CD4-positive, alpha-beta T cell treated with Interleukin-2 at 100 ng/mL for 4 hours (primary cell): ENCODE measurements around the gene WDR83.
A peak's percentile ranks its signal among the peaks of the same experiment; 100 is the strongest.
"Not testable (repeated sequence)": the region's sequence is repeated elsewhere in the genome, so short reads cannot be mapped to it uniquely, and the experiment has no call there.

Source experiments
- DNase-seq: peaks from one replicate; pipeline ENCODE4 v3.0.0-alpha.2; 2020; ENCODE audit warnings: low spot score

The WDR83 gene

DNA sequence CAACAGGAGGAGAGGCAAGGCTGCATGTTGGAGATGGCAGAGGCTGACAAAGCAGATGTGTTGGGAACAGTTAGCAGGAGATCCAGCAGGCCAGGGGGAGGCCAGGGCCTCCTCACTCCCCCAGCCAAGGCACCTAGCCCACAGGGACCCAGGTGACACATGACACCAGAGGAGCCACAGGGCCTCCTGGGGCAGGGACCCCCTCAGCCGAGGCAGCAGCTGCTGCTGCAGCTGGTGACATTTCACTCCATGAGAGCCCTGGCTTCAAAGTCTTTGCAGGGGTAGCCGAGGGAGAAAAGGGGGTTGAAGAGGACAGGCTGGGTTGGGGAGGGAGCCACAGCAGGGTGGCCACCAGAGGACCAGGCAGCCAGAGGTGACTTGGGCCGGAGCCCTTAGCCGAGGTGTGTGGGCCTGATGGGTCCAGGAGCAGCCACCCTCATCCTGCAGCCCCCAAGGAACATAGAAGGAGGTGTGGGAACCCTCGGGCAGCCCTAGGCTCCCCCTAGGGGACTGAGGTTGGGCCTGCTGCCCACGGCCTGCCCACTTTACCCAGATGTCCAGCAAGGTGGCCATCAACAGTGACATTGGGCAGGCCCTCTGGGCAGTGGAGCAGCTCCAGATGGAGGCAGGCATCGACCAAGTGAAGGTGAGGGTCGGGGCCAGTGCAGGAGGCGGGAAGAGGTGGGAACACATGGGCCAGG, 21.0 kb downstream of the WDR83 start, which contains the start of gene GNG14:
GNG14 (plus strand) TSS at position 503 of the 701 bp plus-strand sequence; CDS start at position 554, 51 bp downstream.
- DNase-seq, result no peak

DNA sequence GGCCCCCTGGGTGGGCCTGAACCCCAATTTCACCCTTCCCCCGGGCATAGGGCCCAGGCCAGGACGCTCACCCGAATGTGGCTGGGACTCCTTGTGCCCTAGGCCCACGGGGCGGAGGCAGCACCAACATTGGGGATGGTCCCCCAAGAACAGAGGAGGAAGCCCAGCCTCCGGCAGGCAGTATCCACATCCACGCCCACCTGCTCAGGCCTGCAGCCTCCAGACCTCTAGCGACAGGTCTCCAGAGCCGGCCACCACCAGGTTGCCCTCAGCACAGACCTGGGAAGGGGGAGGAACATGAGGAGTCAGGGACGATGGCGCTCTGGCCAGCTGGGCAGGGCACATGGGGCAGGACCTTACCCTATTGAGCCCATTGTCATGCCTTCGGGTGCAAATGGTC, 22.4 kb downstream of the WDR83 start:
- no peak for DNase-seq

DNA sequence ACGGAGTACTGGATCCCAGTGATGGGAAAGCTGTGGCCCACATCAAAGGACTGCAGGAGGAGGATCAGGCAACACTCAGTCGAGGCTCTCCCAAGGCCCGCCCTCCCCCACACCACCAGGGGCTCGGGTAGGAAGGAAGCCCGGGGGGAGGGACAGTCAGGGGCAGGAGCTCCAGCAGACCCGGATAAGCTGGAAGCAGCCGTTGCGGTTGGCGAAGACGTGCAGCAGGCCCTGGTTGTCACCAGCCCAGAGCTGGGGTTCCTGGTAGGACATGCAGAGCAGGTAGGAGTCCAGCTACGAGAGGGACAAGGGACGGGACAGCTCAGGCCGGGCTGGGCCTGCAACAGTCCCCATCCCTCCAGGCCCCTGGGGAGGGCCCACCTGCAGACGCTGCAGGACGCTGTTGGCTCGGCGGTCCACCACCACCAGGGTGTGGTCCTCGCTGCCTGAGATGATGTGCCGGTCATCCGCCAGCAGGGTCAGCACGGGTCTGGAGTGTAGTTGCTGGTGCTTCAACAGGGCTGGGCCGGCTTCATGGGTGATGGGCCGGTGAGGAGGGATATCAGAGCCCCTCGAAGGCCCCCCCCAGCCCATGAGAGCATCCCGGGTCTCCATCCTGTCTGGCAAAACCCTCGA, 23.1 kb downstream of the WDR83 start:
- no peak for DNase-seq

DNA sequence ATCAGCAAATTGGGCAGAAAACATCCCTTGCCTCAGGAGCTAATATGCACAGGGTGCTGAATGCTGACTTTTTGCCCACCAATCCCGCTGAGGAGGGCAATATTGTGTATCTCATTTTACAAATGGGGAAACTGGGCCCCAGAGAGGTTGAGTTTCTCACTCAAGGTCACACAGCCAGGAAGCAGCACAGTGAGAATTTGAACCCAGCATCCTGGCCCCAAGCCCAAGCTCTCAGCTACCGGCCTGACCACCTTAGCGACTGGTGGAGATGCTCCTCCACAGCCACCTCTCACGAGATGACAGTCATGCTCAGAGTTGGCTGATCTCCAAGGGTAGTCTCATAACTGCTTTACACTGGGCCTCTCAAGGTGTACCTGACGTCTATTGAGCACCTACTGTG, 26.4 kb downstream of the WDR83 start:
- no peak for DNase-seq

DNA sequence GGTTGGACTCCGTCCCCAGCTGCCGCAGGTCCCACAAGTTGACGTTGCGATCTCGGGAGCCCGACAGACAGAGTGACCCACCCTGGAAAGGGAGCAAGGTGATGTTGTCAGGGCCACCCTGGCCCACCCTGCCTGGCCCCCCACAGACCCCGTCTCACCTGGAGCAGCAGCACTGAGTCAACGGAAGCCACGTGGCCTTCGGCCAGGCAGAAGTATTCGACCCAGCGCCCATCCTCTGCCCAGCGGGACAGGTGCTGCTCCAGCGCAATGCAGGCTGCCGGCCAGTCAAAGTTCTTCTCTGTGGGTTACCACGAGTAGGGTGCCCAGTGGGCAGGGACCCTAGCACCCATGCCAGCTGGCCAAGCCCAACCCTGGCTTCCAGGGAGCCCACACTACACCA, 28.0 kb downstream of the WDR83 start:
- DNase-seq, result no peak

DNA sequence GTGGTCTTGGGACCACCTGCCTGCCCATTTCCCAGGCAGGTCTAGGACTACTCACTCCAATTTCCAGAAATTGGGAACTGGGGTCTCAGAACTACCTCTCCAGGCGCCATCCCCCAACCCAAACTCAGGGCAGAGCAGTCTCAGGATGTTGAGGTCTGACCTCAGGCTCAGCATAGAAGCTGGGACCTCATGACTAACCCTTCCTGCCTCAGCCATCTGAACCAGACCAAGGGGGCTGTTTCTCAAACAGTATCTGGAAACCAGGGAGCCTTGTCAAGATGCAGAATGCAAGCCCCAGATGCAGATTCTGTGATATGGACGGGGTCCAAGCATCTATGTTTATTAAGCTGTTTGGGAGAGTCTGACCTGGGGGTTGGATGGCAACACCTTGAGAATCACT, 28.5 kb downstream of the WDR83 start:
- DNase-seq, result no peak

DNA sequence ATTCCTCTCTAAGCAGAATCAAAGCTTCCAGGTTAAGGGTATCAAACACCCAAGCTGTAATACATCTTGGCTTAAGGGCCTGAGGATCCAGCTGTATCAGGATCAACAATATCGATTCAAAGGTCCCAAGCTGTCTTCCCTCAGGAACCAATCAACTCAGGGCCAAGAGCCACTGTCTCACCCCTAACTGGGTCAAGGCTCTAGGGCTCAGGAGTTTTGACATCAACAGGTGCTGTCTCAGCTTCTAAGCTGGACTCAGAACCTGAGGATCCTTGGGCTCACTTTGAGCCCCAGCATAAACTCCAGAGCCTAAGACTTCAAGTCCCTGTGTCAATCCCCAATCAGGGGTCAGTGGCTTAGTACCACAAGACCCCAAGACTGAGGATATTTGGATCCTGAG, 28.9 kb downstream of the WDR83 start:
- no peak for DNase-seq

DNA sequence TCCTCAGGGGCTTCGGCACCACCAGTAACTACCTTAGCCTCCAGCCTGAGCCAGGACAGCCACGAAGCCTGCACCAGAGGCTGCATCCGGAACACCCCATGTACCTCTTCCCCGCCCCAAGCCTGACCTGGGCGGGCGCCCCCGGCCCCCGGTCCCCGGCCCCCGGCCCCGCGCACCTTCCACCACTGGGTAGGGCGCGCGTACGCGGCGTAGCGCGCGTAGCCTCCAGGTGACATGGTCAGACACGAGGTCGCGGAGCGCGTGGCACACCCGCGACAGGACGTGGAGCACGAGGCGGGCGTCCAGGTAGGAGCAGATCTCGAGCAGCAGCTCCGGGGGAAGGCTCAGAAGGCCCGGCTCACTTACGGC, 29.4 kb downstream of the WDR83 start:
- no peak for DNase-seq

DNA sequence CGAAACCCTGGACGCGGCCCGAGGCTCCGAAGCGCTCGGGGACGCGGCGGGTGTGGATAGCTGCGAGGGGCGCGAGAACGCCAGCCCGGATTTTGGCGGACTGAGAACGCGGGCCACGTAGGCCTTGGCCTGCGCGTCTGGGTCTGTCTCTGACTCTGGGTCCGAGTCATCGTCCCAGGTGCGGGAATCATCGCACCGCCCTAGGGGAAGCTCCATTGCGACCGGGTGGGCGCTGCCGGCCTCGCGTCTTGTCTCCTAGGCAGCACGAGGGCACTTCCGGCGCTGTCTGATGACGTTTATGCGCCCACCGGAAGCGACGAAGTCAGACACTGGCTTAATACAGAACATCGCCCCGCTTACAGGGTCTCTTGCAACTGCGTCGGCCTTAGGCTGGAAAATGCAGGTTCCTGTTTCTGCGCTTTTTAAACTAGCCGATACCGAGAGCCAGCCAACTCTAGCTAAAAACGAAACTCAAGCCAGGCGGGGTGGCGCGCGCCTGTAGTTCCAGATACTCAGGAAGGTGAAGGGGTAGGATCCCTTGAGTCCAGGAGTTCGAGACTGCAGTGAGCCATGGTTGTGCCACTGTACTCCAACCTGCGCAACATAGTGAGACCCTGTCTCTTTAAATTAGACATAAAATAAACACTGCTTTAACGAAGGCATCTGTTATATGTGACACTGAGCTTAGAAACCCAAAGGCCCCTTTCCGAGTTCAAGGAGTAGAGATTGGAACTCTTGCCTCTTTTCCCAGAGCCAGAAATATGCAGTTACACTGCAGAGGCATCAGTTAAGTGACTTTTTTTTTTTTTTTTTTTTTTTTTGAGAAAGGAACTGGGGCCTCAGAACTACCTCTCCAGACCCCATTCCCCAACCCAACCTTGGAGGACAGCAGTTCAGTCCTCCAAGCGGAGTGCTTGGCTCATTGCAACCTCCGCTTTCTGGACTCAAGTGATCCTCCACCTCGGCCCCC, 30.0 kb downstream of the WDR83 start, which contains the start of gene FBXW9:
FBXW9 (minus strand) TSS at position 266 of the 970 bp plus-strand sequence; CDS start at position 216, 50 bp downstream.
- peak; percentile 98 for DNase-seq

DNA sequence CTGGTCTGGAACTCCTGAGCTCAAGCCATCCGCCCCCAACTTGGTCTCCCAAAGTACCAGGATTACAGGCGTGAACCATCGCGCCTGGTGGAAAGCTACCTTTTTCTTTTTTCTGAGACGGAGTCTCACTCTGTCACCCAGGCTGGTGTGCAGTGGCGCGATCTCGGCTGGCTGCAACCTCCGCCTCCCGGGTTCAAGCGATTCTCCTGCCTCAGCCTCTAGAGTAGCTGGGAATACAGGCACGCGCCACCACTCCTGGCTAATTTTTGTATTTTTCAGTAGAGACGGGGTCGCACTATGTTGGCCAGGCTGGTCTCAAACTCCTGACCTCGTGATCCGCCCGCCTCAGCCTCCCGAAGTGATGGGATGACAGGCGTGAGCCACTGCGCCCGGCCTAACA, 30.8 kb downstream of the WDR83 start:
- not testable (repeated sequence) for DNase-seq

DNA sequence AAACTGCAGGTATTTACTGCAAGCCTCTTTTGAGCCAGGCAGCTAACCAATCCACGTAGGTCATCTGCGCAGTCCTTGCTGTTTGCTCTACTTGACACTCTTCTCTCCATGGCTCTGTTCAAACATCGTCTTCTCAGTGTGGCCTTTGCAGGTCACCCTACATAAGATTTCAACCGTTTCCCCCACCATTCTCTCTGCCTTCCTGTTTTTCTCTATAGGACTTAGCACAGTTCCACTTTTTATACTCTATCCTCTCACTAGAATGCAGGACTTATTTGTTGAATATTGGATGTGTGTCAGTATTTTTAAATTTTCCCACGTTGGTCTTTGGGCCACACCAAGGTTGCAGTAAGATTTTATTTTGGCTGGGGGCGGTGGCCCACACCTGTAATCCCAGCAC, 31.5 kb downstream of the WDR83 start:
- DNase-seq, result no peak

DNA sequence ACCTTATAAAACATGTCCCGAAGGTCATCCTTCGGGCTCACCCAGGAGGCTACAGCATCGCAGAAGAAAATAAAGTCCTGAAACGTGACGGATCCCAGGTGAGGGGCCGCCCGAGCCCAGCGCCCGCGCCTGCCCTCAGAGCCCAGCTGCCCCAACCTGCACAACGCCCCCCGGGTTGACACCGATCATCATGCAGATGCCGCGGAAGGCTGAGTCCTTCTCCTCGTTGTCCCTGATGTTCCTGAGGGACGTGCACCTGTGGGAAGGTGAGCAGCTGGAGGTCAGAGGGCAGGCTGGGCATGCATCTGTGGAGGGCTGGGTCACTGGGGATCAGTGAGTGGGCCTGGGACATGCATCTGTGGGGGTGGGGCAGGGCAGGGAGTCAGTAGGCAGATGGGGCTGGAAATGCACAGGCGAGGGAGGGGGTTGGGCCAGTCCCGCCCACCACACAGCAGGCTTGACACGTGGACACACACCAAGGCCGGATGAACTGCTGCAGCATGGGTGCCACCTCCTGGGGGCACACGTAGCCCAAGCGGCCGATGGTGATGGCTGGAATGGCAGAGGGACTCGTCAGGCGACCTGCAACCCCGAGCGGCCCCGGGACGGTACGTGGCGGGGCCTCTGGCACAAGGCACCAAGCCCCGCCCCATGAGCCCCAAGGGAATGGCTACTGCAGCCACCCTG, 35.1 kb downstream of the WDR83 start:
- no peak for DNase-seq

DNA sequence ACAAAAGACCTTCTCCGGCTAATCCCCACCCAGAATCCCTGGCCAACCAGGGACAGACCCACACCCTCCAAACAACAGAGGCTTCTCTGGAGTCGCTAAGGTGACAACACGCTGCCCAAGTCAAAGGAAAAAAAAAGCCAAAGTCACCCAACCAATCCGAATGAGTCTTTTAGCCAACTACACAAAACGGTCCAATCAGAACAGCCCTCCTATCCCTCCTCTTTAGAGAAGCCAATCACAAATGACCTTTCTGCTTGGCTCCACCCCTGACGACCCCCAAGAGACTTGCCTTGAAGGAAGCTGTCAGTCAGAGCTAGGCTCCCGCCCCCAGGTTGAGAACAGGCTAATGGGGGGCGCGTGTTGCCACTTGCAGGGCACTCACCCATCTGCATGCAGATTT, 36.4 kb downstream of the WDR83 start:
- DNase-seq, result no peak

DNA sequence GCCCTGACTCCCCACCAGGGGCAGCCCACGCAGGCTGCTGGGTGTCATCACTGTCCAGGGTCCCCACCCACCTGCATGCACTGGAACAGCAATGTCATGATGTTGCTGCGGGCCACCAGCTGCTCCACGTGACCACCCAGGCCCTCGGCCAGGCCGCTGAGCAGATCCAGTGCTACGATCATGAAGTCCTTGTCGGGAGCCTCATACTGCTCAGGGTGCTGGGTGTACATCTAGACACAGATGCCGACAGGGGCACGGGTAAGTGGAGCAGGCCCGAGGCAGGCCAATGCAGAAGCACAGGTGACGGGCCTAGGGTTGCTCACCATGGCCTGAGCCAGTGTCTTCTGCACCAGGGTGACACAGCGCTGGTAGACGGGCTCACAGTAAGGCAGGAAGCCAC, 38.6 kb downstream of the WDR83 start:
- DNase-seq, result no peak

DNA sequence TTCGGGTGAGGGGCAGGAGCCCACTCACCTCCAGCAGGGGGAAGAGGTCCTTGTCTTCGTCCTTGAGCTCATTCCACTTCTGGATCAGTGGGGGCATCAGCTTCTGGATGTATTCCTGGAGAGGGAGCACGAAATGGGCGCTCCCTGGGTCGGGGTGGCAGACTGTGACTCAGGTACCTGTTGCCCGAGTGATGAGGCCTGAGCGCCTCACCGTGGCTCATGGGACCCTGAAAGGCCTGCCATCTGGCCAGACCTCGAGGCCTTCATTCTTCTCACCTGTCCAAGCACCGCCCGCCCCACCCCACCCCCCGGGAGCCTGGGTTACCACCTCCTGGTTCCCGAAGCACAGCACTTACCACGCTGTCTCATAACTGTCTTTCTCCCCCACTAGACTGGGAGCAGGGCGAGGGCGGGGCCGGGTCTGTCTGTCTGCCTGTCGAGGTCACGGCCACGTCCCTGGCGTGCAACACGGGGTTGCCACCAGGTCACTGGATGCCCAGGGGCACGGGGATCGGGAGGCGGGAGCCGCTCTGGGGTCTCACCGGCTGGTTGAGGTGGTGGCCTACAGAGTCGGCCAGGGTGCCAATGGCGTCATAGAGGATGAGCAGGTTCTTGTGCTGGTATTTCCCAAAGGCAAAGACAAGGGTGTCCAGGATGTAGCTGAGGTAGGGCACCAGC, 39.2 kb downstream of the WDR83 start:
- no peak for DNase-seq

DNA sequence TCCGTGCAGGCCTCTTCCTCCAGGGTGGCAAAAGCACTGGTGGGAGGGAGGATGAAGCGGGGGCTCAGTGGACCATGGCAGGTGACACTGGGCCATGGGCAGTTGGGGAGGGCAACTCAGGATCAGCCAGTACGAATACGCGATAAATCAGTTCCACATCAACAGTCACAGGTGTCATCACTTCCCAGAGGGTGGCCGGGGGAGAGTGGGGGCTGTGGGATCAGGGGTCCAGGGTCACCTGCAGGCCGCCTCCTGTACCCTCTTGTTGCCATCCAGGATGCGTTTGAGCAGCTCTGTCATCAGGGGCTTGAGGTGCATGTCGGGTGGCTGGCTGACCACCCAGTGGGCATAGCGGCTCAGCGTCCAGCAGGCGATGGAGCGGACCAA, 39.7 kb downstream of the WDR83 start:
- no peak for DNase-seq

DNA sequence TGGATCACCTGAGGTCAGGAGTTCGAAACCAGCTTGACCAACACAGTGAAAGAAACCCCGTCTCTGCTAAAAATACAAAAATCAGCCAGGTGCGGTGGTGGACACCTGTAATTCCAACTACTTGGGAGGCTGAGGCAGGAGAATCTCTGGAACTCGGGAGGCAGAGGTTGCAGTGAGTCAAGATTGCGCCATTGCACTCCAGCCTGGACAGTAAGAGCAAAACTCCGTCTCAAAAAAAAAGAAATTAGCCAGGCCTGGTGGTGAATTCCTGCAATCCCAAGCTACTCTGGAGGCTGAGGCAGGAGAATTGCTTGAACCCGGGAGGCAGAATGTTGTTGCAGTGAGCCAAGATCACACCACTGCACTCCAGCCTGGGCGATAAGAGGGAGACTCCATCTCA, 42.0 kb downstream of the WDR83 start:
- DNase-seq, result no peak

DNA sequence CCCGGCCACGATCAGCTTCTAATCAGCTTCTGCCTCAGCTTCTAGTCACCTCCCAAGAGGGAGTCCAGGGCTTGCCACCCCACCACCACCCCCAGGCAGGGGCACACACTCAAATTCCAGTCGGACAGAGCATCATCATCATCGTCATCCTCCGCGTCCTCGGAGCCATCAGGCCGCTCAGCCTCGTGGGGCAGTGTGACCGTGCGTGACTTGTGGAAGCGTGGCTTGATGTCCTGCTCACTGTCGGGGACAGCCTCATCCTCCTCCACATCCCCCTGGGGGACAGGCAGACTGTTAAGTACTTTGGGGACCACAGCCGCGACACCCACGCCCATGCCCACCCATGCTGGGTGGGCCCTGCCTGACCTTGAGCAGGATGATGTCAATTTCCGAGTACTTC, 44.6 kb downstream of the WDR83 start:
- no peak for DNase-seq

DNA sequence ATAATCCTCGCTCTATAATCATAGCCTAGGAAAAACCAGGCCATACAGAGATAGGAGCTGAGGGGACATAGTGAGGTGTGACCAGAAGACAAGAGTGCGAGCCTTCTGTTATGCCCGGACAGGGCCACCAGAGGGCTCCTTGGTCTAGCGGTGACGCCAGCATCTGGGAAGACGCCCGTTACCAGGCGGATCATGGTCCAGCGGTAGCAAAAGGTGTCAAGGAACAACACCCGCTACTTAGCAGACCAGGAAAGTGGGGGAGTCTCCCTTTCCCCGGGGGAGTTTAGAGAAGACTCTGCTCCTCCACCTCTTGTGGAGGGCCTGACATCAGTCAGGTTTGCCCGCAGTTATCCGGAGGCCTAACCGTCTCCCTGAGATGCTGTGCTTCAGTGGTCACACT, 45.5 kb downstream of the WDR83 start:
- not testable (repeated sequence) for DNase-seq

DNA sequence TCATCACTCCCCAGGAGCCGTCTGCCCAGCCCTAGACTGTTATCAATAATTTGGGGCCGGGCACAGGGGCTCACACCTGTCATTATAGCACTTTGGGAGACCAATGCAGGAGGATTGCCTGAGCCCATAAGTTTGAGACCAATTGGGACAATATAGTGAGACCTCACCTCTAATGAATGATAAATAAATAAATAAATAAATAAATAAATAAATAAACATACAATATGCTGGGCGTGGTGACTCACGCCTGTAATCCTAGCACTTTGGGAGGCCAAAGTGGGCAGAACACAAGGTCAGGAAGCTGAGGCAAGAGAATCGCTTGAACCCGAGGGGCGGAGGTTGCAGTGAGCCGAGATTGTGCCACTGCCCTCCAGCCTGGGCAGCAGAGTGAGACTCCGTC, 46.7 kb downstream of the WDR83 start:
- DNase-seq, result not testable (repeated sequence)

DNA sequence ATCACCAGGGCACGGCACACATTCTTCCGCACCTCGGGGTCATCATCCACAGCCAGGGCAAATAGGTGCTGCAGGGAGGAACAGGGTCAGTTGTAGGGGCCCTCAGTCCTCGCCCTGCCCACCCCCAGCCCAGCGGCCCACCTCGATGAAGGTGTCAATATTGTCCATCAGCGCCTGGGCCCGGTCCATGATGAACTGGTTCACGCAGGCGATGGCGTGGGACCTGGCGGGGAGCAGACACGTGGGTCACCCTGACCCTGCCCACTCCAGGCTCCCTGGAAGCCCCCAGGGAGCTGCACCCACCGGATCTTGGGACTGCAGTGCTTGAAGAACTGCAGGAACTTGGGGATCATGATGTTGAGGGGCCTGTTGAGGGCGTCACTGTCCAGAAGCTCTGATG, 48.5 kb downstream of the WDR83 start:
- no peak for DNase-seq

DNA sequence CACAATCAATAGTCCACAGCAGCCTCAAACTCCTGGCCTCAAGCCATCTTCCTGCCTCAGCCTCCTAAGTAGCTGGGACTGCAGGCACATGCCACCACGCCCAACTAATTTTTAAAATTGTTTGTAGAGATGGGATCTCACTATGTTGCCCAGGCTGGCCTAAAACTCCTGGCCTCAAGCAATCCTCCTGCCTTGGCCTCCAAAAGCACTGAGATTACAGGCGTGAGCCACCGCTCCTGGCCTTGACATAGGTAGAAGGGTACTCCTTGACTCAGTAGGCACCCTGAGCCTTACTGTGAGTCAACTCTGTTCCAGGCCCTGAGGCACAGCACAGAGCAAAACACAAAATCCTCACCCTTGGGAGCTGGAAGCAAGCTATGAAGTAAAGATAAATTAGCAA, 49.3 kb downstream of the WDR83 start:
- DNase-seq, result no peak
